Measurements from ENCODE around the gene FFAR3.
A peak's percentile ranks its signal among the peaks of the same experiment; 100 is the strongest.
"Not testable (repeated sequence)": the region's sequence is repeated elsewhere in the genome, so short reads cannot be mapped to it uniquely, and the experiment has no call there.

Gene FFAR3

DNA sequence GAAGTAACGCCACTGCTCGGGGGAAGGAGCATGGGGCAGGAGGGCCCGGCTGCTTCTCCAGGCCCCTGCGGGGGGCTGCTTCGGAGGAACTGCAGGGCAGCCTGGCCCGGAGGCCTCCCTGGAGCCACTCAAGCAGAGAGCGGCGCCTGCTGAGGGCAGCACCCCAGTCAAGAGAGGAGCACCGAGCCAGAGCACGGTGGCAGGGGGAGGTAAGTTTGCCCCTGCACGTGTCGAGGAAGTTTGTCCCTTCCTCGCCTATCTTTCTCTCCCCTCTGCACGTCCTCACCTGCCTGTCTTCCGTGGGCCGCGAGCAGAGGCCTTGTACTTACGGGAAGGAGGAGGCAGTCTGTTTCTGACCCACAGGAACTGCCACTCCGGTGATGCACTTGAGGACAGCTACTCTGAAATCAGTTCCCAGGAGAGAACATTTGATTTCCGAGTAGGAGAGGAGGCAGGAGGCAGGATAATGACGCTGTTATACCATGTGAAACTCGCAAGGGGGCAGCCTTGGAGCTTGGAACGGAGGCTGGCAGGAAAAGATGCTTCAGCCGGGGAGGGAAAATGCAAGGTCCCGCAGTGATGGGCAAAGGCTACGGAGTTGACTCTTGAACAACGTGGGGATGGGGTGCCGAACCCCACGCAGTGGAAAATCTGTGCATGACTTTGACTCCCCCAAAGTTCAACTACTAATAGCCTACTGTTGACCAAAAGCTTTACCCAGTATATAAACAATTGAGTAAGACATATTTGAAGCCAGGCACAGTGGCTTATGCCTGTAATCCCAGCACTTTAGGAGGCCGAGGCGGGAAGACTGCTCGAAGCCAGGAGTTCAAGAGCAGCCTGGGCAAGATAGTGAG lies 5.6 kb upstream of the FFAR3 start:
- peak; percentile 63 to 85 for DNase-seq (ENCODE audit: low spot score in 2 of 2)
- H3K36me3 Mint-ChIP-seq: peaks cover 3% of the 10 kb centered on the region
- no peak overlapping the region for H3K4me3 Mint-ChIP-seq
- H3K27ac Mint-ChIP-seq: peak overlapping the region; percentile 52
- H3K4me1 Mint-ChIP-seq: peaks cover 44% of the 10 kb centered on the region
- H3K9me3 Mint-ChIP-seq: no peaks in the 10 kb centered on the region
- peak; percentile 57 for ATAC-seq

DNA sequence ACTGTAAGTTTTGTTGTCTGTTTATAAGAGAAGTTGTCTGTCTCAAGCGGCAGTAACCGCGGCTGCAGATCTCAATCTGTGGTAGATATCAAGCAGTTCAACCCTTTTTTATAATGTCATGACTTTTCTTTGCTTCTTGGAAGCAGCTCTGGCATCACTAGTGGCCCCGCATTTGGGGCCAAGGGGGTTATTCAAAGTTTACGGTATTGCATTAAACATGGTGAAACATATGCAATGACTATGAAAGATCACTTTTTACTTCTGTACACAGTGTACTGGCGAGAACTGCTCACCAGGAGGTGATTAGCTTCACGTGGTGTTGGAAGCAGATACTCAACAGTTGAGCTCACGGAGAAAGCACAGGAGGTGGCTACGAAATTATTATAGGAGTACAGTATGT lies 4.6 kb upstream of the FFAR3 start:
- no peak overlapping the region for H3K27ac Mint-ChIP-seq
- H3K4me3 Mint-ChIP-seq: no peak overlapping the region
- DNase-seq (ENCODE audit: low spot score in 2 of 2) (no peak), ATAC-seq (no peak)
- H3K36me3 Mint-ChIP-seq: no peaks in the 10 kb centered on the region
- peaks cover 45% of the 10 kb centered on the region for H3K4me1 Mint-ChIP-seq
- no peaks in the 10 kb centered on the region for H3K9me3 Mint-ChIP-seq

DNA sequence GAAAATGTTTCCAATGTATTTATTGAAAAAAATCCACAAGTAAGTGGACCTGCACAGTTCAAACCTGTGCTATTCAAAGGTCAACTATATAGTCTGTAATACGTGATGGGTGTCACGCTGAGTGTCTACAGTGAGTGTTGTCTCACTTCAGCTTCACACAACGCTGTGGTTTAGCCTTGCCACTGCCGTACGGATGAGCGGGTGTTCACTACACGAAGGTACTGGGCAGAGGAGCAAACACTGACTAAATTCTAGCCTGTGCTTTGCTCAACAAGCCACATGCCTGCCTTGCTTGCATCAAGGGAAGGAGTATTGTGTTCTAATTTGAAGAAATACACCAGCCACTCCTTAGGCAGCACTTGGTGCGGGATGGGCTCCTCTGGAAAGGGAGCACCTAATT lies 3.4 kb upstream of the FFAR3 start:
- Mint-ChIP-seq H3K36me3 (no peaks in the 10 kb centered on the region), H3K4me1 (peaks cover 38% of the 10 kb centered on the region), H3K9me3 (no peaks in the 10 kb centered on the region), H3K4me3 (peak overlapping the region; percentile 26), H3K27ac (no peak overlapping the region)
- DNase-seq (ENCODE audit: low spot score in 2 of 2) (no peak), ATAC-seq (peak; percentile 92)

DNA sequence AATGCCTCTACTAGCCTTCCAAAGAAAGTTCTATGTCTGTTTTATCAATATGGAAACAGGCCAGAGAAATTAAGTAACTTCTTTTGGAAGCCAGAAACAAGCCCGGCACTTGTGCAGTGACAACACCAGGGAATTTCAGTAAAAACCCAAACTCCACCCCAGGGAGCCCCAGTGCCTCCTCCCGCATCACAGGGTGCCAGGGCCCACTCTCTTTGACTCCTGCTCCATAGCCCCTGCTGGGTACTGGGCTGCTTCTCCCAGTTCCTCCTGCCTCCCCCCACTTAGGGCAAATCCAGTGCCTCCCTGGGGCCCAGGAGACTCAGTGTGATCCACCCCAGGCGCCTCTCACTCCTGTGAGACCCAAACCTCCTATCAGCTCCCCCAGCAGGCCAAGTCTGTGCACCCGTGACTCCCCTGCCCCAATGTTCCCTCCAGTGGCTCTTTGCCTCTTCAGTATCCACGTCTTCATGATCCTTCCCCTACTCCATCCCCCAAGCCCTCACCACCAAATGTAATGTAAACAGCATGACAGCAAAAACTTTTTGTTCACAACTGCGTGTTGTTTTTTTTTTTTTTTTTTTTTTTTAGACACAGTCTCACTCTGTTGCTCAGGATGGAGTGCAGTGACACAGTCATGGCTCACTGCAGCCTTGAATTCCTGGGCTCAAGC lies 2.3 kb upstream of the FFAR3 start:
- no peaks in the 10 kb centered on the region for H3K36me3 Mint-ChIP-seq
- peaks cover 38% of the 10 kb centered on the region for H3K4me1 Mint-ChIP-seq
- no peak overlapping the region for H3K4me3 Mint-ChIP-seq
- ATAC-seq (no peak), DNase-seq (ENCODE audit: low spot score in 2 of 2) (no peak)
- peak overlapping the region; percentile 53 for H3K27ac Mint-ChIP-seq
- H3K9me3 Mint-ChIP-seq: no peaks in the 10 kb centered on the region

DNA sequence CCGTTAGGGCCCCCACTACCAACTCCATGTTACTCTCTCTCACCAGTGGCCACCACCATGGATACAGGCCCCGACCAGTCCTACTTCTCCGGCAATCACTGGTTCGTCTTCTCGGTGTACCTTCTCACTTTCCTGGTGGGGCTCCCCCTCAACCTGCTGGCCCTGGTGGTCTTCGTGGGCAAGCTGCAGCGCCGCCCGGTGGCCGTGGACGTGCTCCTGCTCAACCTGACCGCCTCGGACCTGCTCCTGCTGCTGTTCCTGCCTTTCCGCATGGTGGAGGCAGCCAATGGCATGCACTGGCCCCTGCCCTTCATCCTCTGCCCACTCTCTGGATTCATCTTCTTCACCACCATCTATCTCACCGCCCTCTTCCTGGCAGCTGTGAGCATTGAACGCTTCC lies 574 bp downstream of the FFAR3 start:
- H3K27ac Mint-ChIP-seq; H3K9me3 Mint-ChIP-seq; DNase-seq (ENCODE audit: low spot score in 2 of 2); H3K36me3 Mint-ChIP-seq; ATAC-seq: not testable (repeated sequence)
- peak overlapping the region; percentile 41 for H3K4me3 Mint-ChIP-seq
- peaks cover 31% of the 10 kb centered on the region for H3K4me1 Mint-ChIP-seq

DNA sequence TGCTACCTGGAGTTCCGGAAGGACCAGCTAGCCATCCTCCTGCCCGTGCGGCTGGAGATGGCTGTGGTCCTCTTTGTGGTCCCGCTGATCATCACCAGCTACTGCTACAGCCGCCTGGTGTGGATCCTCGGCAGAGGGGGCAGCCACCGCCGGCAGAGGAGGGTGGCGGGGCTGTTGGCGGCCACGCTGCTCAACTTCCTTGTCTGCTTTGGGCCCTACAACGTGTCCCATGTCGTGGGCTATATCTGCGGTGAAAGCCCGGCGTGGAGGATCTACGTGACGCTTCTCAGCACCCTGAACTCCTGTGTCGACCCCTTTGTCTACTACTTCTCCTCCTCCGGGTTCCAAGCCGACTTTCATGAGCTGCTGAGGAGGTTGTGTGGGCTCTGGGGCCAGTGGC lies 1.1 kb downstream of the FFAR3 start:
- not testable (repeated sequence) for H3K36me3 Mint-ChIP-seq; ATAC-seq; H3K9me3 Mint-ChIP-seq; DNase-seq (ENCODE audit: low spot score in 2 of 2); H3K4me3 Mint-ChIP-seq; H3K27ac Mint-ChIP-seq
- H3K4me1 Mint-ChIP-seq: peaks cover 31% of the 10 kb centered on the region

DNA sequence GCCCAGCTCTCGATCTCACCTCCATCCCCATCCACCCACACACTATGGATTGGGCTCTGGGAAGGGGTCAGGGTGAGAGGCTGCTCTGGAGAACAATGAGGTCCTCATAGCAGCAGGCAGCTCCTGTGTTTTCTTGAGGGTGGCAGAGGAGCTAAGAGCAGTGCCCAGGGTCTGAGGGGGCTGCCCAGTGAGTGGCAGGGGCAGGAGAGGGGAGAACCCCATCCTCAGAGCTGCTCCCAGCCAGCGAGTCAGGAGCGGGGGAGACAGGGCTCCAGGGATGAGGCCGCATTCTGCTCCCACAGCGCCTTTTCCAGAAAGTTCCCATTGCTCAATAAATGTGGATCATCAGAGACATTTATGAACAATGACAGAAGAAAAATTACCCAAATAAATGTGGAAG lies 1.8 kb downstream of the FFAR3 start:
- not testable (repeated sequence) for H3K36me3 Mint-ChIP-seq; H3K4me3 Mint-ChIP-seq; H3K27ac Mint-ChIP-seq; DNase-seq (ENCODE audit: low spot score in 2 of 2); ATAC-seq; H3K9me3 Mint-ChIP-seq
- H3K4me1 Mint-ChIP-seq: peaks cover 28% of the 10 kb centered on the region

DNA sequence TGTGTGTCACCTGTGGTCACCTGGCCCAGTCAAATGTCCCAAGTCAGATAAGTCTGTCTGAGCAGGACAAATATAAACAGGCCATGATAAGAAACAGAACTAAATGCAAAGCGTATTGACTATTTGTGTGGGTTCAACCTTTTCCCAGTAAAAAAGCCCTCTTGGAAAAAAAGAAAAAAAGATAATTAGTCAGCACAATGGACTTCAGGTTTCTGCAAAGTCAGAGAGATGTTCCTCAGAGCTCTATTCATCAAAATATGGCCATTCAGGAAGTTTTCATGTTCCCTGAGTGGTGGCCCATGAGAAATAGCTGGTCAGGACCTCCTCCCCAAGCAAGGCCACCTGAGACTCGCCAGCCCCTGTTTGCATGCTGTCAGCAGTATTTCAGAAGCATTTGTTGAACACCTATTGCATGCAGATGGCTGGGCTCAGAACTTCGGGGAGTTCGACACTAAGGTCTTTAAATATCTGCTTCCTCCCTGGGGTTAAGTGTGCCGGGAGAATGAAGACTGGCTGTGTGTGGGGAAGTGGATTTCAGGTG lies 2.7 kb downstream of the FFAR3 start:
- H3K9me3 Mint-ChIP-seq: no peaks in the 10 kb centered on the region
- no peak for ATAC-seq
- H3K27ac Mint-ChIP-seq: no peak overlapping the region

DNA sequence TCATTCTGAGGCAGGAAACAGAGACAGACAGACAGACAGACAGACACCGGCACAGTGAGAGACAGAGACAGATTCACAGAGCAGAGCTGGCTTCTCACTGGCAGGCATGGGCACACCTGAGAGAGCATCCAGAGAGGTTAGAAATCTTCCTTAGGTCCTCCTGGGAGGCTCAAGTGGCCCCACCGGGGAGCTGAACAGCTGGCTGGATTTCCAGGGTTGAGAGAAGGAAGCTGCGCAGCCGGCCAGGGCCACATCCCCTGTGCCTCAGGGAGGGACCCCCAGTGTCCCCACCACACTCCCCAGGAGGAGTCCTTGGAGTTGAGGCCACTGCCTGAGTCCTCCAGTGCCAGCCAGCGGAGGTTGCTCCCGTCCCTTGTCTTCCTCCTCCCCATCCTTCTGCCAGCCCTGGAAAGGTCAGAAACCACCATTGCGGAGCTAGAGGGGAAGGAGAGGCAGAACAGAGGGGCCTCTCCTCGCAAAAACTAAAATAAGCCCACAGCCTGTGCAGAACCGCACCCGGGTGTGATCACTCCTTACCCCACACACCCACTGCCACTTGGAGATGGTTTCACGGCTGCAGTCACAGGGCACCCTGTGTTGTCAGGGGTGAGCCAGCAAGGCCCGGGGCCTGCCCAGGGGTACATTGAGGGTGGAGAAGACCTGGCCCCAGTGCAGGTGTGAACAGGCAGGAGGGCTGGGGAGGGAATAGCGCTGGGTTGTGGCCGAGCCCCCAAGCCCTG lies 4.2 kb downstream of the FFAR3 start:
- no peaks in the 10 kb centered on the region for H3K9me3 Mint-ChIP-seq
- no peak overlapping the region for H3K4me3 Mint-ChIP-seq
- no peak overlapping the region for H3K27ac Mint-ChIP-seq
- DNase-seq (ENCODE audit: low spot score in 2 of 2): no peak
- ATAC-seq: peak; percentile 22
- peaks cover 11% of the 10 kb centered on the region for H3K4me1 Mint-ChIP-seq
- H3K36me3 Mint-ChIP-seq: no peaks in the 10 kb centered on the region

More for the DNA sequence above, 2.7 kb downstream of the FFAR3 start:
- DNase-seq (ENCODE audit: low spot score in 2 of 2): no peak
- Mint-ChIP-seq H3K36me3 (no peaks in the 10 kb centered on the region), H3K4me1 (peaks cover 22% of the 10 kb centered on the region), H3K4me3 (no peak overlapping the region)

DNA sequence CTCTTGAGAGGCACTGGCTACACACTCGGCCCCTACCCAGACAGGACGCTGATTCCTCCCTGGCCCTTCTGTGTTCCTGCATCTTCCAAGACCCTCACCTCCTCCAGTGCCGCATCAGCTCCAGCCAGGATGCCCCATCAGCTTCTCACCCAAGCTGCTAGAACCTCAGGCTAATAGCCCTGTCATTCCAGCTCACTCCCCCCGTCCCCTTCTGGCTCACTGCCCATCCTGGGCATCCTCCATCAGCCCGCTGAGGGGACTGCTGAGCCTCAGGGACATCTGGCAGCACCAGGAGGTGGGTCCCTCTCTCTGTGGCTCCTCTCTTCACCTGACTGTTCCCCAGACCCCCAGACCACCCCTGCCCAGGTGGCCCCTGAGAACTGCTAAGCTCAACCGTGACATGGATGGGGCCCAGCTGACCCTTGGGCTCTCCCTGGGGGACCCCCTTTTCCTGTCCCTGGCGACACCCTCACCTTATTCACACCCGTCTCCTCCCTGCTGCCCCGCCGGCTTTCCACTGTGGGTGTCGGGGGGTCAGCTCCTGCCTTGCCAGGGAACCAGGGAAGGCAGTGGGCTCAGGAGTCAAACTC lies 4.8 kb downstream of the FFAR3 start:
- no peak for ATAC-seq
- peaks cover 4% of the 10 kb centered on the region for H3K4me1 Mint-ChIP-seq
- no peak overlapping the region for H3K27ac Mint-ChIP-seq
- no peaks in the 10 kb centered on the region for H3K36me3 Mint-ChIP-seq
- H3K9me3 Mint-ChIP-seq: no peaks in the 10 kb centered on the region
- no peak overlapping the region for H3K4me3 Mint-ChIP-seq
- DNase-seq (ENCODE audit: low spot score in 2 of 2): no peak

DNA sequence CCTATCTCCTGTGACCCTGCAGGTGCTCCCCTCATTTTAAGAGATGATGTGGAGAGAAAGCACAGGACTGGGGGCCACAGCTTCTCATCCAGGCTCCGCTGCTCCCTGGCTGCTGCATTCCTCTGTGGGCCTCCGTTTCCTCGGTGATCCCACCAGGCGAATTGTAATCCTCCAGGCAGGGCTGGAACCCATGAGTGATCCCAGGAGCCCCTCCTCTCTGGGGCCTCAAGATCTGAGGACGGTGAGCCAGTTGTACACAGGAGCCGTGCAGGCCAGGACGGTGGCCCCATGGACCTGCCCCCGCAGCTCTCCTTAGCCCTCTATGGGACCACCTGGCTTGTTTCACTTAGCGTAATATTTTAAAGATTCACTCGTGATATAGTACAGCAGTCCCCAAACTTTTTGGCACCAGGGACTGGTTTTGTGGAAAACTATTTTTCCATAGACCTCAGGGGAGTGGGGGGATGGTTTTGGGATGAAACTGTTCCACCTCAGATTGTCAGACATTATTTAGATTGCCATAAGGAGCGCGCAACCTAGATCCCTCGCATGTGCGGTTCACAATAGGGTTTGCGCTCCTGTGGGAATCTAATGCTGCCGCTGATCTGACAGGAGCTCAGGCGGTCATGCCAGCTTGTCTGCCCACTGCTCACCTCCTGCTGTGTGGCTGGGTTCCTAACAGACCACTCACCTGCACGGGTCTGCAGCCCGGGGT lies 5.6 kb downstream of the FFAR3 start:
- DNase-seq (ENCODE audit: low spot score in 2 of 2) (no peak), ATAC-seq (no peak)
- no peaks in the 10 kb centered on the region for H3K4me1 Mint-ChIP-seq
- no peak overlapping the region for H3K4me3 Mint-ChIP-seq
- no peaks in the 10 kb centered on the region for H3K36me3 Mint-ChIP-seq
- H3K9me3 Mint-ChIP-seq: no peaks in the 10 kb centered on the region
- H3K27ac Mint-ChIP-seq: no peak overlapping the region

DNA sequence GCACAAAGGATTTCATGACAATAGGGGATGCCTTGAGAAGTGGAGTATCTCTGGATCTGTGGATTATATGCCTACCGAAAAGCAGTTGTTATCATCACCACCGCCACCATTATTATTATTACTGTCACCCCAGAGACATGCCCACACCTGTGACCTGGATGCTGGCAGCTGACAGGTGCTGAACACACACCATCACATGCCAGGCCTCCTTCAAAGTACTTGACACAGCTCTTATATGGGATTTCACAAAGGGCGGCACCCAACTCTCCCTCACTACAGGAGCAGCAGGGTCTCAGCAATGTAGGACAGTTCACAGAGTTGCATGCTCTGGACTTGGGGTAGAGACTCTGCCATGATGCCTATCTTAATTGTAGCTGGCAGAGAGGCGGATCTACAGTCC lies 7.0 kb downstream of the FFAR3 start:
- ATAC-seq: no peak
- Mint-ChIP-seq H3K36me3 (no peaks in the 10 kb centered on the region), H3K27ac (no peak overlapping the region), H3K4me3 (no peak overlapping the region), H3K9me3 (no peaks in the 10 kb centered on the region), H3K4me1 (no peaks in the 10 kb centered on the region)
- DNase-seq (ENCODE audit: low spot score in 2 of 2): no peak

DNA sequence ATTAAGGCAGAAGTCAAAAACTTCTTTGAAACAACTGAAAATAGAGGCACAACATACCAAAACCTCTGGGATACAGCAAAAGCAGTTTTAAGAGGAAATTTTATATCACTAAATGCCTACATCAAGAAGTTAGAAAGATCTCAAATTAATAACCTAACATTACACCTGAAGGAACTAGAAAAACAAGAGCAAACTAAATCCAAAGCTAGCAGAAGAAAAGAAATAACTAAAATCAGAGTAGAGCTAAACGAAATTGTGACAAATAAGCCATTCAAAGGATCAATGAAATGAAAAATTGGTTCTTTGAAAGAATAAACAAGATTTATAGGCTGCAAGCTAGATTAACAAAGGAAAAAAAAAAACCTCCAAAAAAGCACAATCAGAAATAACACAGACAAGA lies 10.1 kb downstream of the FFAR3 start:
- ATAC-seq: no peak
- DNase-seq (ENCODE audit: low spot score in 2 of 2): no peak
- Mint-ChIP-seq H3K9me3 (no peaks in the 10 kb centered on the region), H3K27ac (no peak overlapping the region), H3K36me3 (no peaks in the 10 kb centered on the region), H3K4me3 (no peak overlapping the region), H3K4me1 (no peaks in the 10 kb centered on the region)

DNA sequence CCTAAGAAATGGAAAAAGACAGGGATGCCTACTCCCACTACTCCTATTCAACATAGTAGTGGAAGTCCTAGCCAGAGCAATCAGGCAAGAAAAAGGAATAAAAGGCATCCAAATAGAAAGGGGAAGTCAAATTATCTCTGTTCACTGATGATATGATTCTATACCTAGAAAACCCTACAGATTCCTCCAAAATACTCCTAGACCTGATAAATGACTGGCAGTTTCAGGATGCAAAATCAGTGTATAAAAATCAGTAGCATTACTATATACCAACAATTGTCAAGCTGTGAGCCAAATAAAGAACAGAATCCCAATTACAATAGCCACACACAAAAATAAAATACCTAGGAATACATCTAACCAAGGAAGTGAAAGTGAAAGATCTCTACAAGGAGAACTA lies 11.3 kb downstream of the FFAR3 start:
- Mint-ChIP-seq H3K9me3 (no peaks in the 10 kb centered on the region), H3K27ac (no peak overlapping the region), H3K4me3 (no peak overlapping the region), H3K36me3 (no peaks in the 10 kb centered on the region), H3K4me1 (peaks cover 10% of the 10 kb centered on the region)
- no peak for ATAC-seq
- no peak for DNase-seq (ENCODE audit: low spot score in 2 of 2)
